ENCODE results near the gene PRND. TPM values are rescaled to one million over a fixed set of nuclear protein-coding genes. Genes with fewer than 3 reads are reported as not detected.
"Not testable (repeated sequence)": the region's sequence is repeated elsewhere in the genome, so short reads cannot be mapped to it uniquely, and the experiment has no call there.

PRND gene
- total RNA-seq, 1 donor from 2014 or later, result 0.62 TPM

DNA sequence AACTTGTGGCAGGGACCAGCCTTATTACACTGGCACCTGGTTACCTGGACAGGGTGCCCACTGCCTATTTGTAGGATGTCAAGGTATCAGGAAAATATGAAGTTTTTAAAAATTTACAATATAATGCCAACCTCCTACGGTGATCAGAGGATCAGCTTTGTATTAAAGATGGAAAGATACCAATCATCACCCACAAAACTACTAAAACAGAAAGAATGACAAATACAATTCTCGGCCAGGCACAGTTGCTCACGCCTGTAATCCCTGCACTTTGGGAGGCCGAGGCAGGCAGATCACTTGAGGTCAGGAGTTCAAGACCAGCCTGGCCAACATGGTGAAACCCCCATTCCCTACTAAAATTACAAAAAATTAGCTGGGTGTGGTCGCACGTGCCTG is 18.4 kb upstream of the PRND start:
- intact Hi-C loops (cut with DNase I), result no loop called here
- DNase-seq (ENCODE audit: low spot score), result no peak

DNA sequence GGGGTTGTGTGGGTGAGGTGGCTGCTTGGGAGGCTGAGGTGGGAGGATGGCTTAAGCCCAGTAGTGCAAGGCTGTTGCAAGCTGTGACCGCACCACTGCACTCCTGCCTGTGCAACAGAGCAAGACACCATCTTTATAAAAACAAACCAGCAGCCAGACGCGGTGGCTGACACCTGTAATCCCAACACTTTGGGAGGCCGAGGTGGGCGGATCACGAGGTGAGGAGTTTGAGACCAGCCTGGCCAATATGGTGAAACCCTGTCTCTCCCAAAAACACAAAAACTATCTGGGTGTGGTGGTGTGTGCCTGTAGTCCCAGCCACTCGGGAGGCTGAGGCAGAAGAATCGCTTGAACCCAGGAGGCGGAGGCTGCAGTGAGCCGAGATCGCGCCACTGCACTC is 14.8 kb upstream of the PRND start:
- intact Hi-C loops (cut with DNase I); ATAC-seq; DNase-seq (ENCODE audit: low spot score): not testable (repeated sequence)

More for the DNA sequence above, 18.4 kb upstream of the PRND start:
- no peak for ATAC-seq

DNA sequence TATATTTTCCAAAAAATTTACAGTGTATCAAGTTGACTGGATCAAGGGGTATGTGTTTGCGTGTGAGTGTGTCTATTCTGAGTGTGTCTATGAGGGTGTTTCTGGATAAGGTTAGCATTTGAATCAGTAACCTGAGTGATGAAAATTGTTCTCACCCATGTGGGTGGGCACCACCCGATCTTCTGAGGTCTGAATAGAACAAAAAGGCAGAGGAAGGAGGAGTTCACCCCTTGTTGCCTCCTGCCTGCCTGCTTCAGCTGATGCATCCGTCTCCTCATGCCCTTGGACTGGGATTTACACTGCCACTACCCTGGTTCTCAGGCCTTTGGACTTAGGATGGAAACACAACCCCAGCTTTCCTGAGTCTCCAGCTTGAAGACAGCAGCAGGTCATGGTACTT is 13.7 kb upstream of the PRND start:
- intact Hi-C loops (cut with DNase I), result no loop called here
- DNase-seq (ENCODE audit: low spot score), result no peak
- no peak for ATAC-seq

DNA sequence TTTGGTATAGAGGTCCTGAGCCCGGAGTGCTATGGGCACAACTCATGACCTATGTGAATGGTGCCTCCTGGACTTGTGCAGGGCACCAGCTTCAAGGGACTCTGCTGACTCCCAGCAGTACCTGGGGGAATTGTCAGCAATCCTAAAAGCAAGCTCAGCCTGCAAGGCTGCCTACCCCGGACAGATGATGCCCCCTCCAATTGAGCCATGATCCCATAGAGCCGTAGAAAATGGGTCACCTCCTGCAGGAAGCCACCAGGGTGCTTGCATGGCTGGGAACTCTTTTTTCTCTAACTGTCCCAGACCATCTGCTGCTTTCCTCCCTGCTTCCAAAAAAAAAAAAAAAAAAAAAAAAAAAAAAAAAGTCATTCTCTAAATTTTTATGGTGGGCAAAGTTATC is 12.9 kb upstream of the PRND start:
- intact Hi-C loops (cut with DNase I), result no loop called here
- DNase-seq (ENCODE audit: low spot score) (no peak), ATAC-seq (no peak)

DNA sequence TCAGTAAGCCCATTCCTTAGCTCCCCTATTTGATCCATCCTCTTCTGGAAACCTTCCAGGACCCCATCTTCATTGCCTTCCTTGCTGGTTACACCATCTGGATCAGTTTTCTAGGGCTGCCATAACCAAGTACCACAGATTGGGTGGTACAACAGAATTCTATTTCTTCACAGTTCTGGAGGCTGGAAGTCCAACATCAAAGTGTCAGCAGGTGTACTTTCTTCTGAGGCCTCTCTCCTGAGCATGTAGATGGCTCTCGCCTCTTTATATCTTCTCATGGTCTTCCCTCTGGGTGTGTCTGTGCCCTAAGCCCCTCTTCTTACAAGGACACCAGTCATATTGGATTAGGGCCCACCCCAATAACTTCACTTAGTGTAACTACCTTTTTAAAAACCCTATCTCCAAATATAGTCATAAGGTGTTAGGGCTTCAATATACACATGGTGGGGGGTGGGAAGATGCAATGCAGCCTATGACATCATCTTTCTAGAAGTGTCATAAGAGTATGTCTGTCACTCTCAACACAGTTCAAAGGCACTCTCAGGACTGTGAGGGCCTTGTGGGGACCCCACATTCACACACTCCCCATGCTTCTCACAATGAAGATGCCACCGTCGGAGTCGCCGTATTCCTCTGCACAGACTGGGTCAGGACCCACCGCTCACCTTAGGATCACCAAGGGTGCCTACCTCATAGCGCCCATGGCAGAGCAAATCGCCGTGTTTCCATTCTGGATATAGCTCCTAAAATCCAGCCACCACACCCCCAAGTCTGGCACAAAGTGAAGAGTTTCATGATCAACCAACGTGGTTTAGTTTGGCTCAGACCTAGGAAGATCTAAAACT is 12.2 kb upstream of the PRND start:
- DNase-seq (ENCODE audit: low spot score) (no peak), ATAC-seq (no peak)
- intact Hi-C loops (cut with DNase I), result no loop called here

DNA sequence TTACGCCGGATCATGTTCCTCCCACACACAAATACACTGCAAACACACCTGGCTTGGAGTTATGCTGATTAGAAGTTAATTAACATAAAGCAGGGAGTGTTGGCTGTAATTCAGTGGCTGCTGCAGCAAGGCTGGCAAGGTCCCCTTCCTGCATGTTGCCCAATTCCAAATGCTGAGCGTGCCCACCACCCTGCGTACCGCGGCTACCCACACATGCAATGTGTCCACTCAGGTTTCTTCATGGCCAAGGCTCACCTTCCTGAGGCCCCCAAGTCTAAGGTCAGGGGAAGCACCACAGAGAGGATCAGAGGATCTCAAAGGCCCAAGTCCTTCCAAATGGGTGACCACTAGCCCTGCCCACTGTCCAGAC is 11.6 kb upstream of the PRND start:
- ATAC-seq (no peak), DNase-seq (ENCODE audit: low spot score) (no peak)
- intact Hi-C loops (cut with DNase I), result no loop called here

DNA sequence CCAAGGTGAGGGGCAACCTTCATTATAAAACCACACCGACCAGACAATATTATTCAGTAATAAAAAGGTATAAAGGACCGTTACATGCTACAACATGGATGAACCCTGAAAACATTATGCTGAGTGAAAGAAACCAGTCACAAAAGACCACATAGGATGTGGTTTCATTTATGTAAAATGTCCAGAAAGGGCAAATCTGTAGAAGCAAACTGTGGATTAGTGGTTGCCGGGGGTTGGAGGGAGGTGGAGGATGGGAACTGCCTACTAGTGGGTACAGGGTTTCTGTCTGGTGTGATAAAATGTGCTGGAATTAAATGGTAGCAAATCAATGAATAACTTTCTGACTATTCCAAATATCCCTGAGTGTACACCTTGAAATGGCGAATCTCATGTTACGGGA is 10.2 kb upstream of the PRND start:
- DNase-seq (ENCODE audit: low spot score) (no peak), ATAC-seq (no peak)

DNA sequence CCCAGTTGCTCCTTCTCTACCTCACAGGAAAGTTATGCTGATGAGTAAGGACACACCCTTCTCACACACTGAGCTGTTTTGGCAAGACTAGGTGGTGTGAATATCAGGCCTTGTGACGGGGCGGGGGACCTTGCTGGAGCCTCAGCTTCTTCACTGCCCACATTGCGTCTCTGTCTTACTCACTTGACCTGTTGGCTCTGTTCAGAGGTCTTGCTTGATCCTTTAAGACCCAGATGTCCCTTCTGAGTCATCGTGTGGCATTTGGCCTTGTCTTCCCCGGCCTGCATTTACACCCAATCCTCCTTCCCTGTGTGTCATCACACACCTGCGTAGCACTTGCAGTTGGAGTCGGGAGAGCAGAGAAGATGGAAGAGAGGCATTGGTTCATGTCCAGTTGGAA is 8.3 kb upstream of the PRND start:
- no peak for DNase-seq (ENCODE audit: low spot score)
- intact Hi-C loops (cut with DNase I), result no loop called here
- ATAC-seq, result no peak

More for the DNA sequence above, 10.2 kb upstream of the PRND start:
- intact Hi-C loops (cut with DNase I), result no loop called here

DNA sequence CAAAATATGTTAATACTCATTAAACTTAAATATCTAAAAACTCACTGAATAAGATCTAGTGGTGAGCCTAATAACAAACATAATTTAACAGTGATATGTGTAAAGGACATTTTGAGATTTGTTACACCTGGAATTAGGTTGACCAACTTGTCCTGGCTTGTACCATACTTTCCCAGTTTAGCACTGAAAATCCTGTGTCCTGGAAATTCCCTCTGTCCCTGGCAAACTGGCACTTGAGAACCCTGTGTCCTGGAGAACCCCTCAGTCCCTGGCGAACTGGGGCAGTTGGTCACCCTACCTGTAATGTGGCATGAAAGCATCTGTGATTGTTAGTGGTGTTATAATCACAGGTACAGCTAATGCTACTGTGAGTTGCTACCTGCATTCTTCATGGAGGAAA is 6.9 kb upstream of the PRND start:
- intact Hi-C loops (cut with DNase I), result no loop called here
- DNase-seq (ENCODE audit: low spot score) (no peak), ATAC-seq (no peak)

DNA sequence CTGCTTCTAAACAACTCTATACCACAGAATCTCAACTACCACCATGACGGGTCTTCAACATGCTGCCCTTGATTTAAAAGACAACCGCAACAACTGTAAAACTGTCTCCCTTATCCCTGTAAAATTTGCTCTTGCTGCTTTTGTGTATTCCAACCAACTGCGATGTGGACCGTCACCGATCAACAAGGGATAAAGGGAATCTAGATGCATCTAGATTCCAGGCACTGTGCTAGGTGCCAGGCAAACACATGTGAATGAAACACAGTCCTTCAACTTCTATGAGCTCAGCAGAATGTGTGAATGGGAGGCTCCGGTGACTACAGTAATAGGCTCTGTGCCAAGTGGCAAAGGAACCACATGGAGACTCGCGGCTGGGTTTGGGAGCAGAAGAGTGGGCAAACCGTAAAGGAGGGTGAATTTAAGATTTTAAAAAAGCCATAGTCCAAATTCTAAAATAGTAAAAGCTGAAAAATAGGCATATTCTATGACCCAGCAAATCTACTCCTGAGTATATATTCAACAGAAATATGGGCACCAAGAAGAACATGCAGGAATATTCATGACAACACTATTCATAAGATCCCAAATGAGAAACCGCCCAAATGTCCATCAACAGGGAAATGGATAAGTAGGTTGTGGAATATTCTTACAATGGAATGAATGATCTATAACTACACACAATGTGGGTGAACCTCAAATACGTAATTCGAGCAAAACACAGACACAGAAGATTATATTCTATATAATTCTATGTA is 3.7 kb upstream of the PRND start:
- ATAC-seq, result no peak
- DNase-seq (ENCODE audit: low spot score), result no peak
- intact Hi-C loops (cut with DNase I), result no loop called here

DNA sequence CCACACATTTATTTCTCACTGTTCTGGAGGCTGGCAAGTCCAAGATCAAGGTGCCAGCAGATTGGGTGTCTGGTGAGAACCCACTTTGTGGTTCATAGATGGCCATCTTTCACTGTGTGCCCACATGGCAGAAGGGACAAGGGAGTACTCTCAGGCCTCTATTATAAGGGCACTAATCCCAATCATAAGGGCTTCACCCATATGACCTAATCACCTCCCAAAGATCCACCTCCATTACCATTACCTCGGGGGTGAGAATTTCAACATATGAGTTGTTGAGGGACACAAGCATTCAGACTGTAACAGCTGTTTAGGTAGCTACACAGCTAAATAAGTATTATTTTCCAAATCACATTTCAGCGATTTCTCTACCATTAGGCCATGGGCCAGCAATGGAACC is 2.5 kb upstream of the PRND start:
- DNase-seq (ENCODE audit: low spot score) (no peak), ATAC-seq (no peak)
- intact Hi-C loops (cut with DNase I), result no loop called here

DNA sequence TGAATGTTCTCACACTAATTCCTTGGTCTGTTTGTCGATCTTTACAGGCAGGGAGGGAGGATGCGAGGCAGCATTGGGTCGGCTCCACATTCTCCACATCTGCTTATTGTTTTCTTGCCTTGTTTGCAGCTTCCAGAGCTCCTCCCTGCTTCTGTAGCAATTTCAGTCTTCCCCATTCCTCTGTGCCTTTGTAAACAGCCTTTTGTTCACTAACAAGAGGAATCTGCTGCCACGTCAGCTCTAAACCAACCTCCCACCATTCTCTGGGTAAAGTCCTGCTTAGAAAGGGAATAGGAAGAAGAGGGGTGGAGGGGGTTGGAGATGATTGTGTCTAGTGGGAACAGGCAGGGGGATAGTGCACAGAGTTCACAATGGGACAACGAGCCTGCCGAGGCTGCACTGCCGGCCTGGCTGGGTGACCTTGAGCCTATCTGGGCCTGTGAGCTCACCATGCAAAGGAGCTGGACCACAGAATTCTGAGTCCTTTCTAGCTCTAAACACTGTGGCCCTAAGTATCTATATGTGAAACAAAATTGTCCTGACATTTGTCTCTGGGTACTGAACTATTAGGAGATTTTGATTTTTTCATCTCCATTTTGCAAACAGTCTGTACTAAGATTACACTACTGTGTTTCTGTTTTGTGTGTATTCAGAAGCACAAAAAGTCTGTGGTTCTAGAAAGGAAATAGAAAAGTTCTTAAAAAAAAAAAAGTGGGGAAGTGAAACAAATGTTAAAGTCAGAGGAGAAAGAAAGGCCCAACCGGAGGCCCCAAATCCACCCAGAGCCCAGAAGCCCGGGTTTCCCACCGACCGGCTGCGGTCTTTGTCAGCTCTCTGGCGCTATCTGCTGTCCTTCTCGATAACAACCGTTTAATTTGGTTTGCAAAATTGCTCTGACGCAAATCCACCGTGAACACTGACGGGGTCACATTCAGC is 1.4 kb upstream of the PRND start:
- ATAC-seq (peak; percentile 93), DNase-seq (ENCODE audit: low spot score) (peak; percentile 88)
- intact Hi-C loops (cut with DNase I), result loop anchor here (5.0 kb wide), 1 partner anchor 108 kb away; no protein-coding TSS in a partner anchor

DNA sequence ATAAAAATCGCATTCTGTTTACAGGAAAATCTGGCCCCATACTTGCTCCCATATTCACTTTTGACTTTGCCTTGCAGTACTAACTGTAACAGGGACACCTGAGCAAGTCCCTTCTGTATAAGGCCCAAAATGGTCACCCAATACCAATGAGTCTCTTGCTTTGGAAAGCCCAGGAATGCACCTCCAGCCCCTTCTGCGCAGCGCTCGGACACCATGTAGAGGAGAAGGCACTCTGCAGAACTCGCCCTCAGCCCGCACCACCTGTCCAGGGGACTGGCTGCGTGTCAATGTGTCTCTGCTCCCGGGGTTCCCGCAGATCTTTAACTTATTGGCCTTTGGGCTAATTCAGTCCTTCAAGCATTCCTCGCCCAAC is 746 bp upstream of the PRND start:
- DNase-seq (ENCODE audit: low spot score) (no peak), ATAC-seq (no peak)
- intact Hi-C loops (cut with DNase I), result loop anchor here (5.0 kb wide), 1 partner anchor 109 kb away; no protein-coding TSS in a partner anchor

DNA sequence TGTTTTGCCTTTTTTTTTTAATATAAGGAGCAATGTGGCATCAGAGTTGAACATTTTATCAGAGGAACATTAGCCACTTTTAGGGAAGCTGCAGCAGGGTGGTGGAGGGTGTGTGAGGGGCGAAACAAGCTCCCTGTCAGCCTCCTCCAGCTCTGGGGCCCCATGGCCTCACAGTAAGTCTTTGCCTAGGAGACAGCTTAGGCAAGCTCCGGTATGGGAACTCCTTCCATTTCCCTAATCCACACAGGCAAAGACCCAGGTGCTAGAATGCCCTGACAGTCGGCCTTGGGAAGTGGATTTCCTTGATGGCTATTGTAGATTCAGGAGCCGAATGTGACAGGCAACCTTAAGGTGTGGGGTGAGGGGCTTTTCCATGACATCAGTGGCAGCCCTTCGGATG is 862 bp downstream of the PRND start:
- no peak for ATAC-seq
- DNase-seq (ENCODE audit: low spot score), result no peak
- intact Hi-C loops (cut with DNase I), result loop anchor here (5.0 kb wide), 1 partner anchor 110 kb away; no protein-coding TSS in a partner anchor

DNA sequence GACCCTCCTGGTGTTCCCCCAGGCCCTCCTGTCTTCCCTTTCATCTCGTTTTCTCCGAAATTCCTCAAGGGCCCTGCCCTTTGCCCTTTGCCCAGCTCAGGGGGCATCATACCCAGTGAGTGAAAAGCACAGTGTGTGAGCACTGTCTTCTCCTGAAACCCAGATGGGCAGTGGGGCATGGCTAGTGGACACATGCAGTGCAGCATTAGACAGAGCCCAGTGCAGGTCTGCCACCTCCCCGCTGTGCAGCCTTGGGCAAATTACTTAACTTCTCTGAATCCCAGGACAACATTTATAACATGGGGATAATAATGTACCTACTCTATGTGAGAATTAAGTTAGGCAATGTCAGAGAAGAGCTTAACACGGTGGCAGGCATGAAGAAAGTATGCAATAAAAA is 1.3 kb downstream of the PRND start:
- no peak for ATAC-seq
- DNase-seq (ENCODE audit: low spot score), result no peak
- intact Hi-C loops (cut with DNase I), result loop anchor here (5.0 kb wide), 1 partner anchor 111 kb away; no protein-coding TSS in a partner anchor

DNA sequence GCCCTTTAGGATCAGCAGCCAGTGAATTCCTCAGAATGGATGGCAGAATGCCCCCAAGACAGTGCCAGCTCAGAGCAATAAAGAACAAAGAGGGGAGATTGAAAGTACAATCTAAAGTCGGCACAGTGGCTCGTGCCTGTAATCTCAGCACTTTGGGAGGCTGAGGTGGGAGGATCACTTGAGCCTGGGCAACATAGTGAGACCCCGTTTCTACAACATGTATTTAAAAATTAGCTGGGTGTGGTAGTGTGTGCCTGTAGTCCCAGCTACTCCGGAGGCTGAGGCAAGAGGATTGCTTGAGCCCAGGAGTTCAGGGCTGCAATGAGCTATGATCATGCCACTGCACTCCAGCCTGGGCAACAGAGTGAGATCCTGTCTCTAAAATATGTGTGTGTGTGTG is 1.8 kb downstream of the PRND start:
- ATAC-seq; DNase-seq (ENCODE audit: low spot score): not testable (repeated sequence)
- intact Hi-C loops (cut with DNase I), result loop anchor here (5.0 kb wide), 1 partner anchor 111 kb away; no protein-coding TSS in a partner anchor

DNA sequence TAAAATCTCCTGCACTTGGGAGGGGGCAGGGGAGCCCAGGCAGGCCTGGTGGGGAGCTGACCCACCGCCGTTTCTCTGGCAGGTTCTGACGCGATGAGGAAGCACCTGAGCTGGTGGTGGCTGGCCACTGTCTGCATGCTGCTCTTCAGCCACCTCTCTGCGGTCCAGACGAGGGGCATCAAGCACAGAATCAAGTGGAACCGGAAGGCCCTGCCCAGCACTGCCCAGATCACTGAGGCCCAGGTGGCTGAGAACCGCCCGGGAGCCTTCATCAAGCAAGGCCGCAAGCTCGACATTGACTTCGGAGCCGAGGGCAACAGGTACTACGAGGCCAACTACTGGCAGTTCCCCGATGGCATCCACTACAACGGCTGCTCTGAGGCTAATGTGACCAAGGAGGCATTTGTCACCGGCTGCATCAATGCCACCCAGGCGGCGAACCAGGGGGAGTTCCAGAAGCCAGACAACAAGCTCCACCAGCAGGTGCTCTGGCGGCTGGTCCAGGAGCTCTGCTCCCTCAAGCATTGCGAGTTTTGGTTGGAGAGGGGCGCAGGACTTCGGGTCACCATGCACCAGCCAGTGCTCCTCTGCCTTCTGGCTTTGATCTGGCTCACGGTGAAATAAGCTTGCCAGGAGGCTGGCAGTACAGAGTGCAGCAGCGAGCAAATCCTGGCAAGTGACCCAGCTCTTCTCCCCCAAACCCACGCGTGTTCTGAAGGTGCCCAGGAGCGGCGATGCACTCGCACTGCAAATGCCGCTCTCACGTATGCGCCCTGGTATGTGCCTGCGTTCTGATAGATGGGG is 3.0 kb downstream of the PRND start:
- DNase-seq (ENCODE audit: low spot score) (no peak), ATAC-seq (no peak)
- intact Hi-C loops (cut with DNase I), result loop anchor here (5.0 kb wide), 2 partner anchors 112 to 1948 kb away; no protein-coding TSS in a partner anchor

DNA sequence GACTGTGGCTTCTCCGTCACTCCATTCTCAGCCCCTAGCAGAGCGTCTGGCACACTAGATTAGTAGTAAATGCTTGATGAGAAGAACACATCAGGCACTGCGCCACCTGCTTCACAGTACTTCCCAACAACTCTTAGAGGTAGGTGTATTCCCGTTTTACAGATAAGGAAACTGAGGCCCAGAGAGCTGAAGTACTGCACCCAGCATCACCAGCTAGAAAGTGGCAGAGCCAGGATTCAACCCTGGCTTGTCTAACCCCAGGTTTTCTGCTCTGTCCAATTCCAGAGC is 3.5 kb downstream of the PRND start:
- intact Hi-C loops (cut with DNase I), result loop anchor here (5.0 kb wide), 1 partner anchor 1947 kb away; no protein-coding TSS in a partner anchor
- ATAC-seq (no peak), DNase-seq (ENCODE audit: low spot score) (no peak)

All from sciatic nerve (tissue), 2 donors.